T-helper 1 cell treated with Interleukin-12 subunit alpha and Interleukin-12 subunit beta and Interleukin-4 antibody, amounts not matched to agents 30 μg/mL and 1 μg/mL, for 36 hours (primary cell): ENCODE measurements around the gene TLE2.

Experiments
- H3K27ac Mint-ChIP-seq: one replicate; pipeline ENCODE4 v1.8.0; 2021; ENCODE audit warnings: mild to moderate bottlenecking, mixed read lengths
- H3K27me3 Mint-ChIP-seq: one replicate; pipeline ENCODE4 v1.8.0; 2021; ENCODE audit warnings: low read depth, mixed read lengths
- H3K36me3 Mint-ChIP-seq: one replicate; pipeline ENCODE4 v1.8.0; 2021; ENCODE audit warnings: low read depth, mixed read lengths
- H3K4me1 Mint-ChIP-seq: one replicate; pipeline ENCODE4 v1.8.0; 2021; ENCODE audit warnings: low read depth, mixed read lengths
- H3K4me3 Mint-ChIP-seq: one replicate; pipeline ENCODE4 v1.8.0; 2021; ENCODE audit warnings: mild to moderate bottlenecking, moderate library complexity, mixed read lengths
- H3K9me3 Mint-ChIP-seq: one replicate; pipeline ENCODE4 v1.8.0; 2021; ENCODE audit warnings: mixed read lengths

Gene TLE2

DNA sequence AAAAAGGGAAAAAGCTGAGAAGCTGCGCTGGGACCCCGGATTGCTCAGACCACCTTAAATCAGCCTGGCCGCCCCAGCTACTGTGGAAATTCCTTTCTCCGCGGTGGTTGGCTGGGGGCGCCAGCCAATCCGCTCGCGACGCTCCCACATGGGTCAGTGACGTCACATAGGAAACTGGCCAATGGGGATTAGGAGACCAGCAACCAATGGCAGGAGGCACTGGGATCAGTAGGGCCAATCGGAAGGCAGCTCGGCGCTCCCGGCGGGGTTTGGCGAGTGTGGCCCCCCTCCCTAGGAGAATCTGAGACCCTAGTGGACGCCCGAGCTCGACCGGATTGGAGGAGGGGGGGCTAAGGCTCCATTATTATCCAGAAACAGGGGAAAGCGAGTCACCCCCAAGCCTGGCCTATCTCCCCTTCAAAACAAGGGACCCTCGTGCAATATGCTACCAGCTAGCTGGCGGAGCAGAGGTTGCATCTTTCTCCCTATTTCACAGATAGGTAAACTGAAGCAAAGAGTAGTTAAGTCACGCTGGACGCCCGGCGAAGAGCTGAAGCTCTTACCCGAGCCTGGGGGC is 6.5 kb upstream of the TLE2 start:
- Mint-ChIP-seq H3K9me3 (no peaks in the 10 kb centered on the region), H3K4me3 (peak overlapping the region; percentile 87), H3K27me3 (peaks cover 32% of the 10 kb centered on the region), H3K27ac (peak overlapping the region; percentile 95), H3K36me3 (no peaks in the 10 kb centered on the region), H3K4me1 (peaks cover 19% of the 10 kb centered on the region)

DNA sequence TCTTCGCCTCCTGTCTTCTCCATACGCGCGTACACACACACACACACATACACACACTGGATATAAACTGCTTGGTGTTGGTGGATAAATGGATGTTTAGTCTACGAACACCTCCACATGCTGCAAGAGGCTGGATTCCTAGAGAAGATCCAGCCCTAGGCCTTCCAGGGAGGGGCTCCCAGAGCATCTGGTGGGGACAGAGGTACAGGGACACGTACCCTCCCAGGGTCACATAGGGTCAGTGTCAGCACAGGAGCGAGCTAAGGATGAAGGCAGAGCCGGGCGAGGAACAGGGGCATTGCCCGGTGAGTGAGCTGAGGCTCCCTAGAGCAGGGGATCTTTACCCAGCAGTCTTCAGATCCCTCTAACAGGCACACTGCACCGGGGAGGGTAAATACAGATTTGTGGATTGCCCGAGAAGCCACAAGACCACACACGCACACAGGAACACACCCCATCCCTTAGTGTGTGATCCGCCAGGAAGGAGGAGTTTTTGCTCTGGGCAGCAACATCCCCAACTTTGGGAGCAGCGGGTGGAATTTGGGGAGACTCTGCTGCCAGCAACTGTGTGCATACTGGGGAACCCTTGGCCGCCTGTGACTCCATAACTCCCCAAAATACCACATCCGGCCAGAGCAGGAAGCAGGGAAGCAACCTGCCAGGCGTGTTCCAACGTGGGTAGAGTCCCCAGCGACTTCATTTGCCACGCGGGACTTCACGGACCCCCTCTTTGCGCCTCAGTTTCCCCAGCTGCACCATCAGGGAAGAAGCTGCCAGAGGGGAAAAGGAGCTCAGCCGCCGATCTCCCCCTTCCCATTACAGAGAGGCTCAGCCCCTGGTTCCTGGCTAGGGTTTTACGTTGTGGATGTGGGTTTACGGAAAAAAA is 5.8 kb upstream of the TLE2 start:
- peaks cover 19% of the 10 kb centered on the region for H3K4me1 Mint-ChIP-seq
- no peaks in the 10 kb centered on the region for H3K36me3 Mint-ChIP-seq
- H3K27me3 Mint-ChIP-seq = peaks cover 39% of the 10 kb centered on the region

GRCh38 chr19:3034406-3034655 is 5.3 kb upstream of the TLE2 start:
- H3K27ac Mint-ChIP-seq = peak overlapping the region; percentile 21
- no peaks in the 10 kb centered on the region for H3K9me3 Mint-ChIP-seq
- H3K4me1 Mint-ChIP-seq = peaks cover 19% of the 10 kb centered on the region
- H3K27me3 Mint-ChIP-seq = peaks cover 45% of the 10 kb centered on the region
- H3K36me3 Mint-ChIP-seq = no peaks in the 10 kb centered on the region
- peak overlapping the region; percentile 47 for H3K4me3 Mint-ChIP-seq

More for the DNA sequence above, 5.8 kb upstream of the TLE2 start:
- Mint-ChIP-seq H3K27ac (peak overlapping the region; percentile 95), H3K4me3 (peak overlapping the region; percentile 87), H3K9me3 (no peaks in the 10 kb centered on the region)

DNA sequence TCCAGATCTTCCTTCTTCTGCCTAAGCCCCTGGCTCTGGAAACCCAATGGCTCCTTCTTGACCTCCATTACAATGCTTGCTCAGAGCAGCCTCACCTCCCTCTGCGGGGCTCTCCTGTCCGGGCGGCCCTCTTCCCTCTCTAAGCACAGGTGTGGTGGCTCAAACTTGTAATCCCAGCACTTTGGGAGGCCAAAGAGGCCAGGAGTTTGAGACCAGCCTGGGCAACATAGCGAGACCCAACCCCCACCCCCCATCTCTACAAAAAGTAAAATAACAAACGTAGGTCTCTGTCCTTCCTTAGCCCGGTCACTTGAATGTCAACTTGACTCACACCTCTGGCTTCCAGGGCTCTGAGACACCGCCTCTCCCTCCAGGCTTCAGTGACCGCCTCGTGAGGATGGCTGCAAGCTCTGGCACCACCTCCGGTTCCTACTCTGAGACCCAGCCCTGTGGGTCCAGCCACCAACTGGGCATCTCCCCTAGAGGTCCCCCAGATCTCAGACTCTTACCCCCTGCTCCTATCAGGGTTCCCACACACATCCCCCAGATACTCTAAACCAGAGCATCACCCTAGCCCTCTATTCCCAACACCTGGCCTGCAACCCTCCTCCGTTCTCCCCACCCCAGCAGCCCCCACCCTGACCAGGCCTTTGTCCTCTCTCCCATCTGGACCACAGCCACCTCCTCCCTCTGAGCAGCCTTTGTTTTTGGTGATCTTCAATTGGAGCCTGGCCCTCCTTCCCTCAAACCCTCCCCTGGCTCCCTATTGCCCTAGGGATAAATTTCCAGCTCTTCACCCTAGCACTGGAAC is 4.7 kb upstream of the TLE2 start:
- H3K4me3 Mint-ChIP-seq = peak overlapping the region; percentile 47
- peaks cover 19% of the 10 kb centered on the region for H3K4me1 Mint-ChIP-seq
- H3K27me3 Mint-ChIP-seq = peaks cover 45% of the 10 kb centered on the region
- H3K9me3 Mint-ChIP-seq = no peaks in the 10 kb centered on the region
- H3K27ac Mint-ChIP-seq = peak overlapping the region; percentile 21
- no peaks in the 10 kb centered on the region for H3K36me3 Mint-ChIP-seq

DNA sequence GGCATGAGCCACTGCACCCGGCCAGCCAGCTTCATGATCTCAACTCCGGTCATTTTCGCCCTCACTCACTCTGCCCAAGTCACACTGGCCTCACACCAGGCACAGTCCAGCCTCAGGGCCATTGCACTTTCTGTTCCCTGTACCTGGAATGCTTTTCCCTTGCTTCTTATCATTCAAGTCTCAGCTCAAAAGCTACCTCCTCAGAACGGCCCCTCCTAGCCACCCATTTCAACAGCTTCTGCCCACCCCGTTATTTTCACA is 2.5 kb upstream of the TLE2 start:
- Mint-ChIP-seq H3K9me3 (no peaks in the 10 kb centered on the region), H3K27ac (no peak overlapping the region), H3K27me3 (peaks cover 59% of the 10 kb centered on the region), H3K4me1 (peaks cover 20% of the 10 kb centered on the region), H3K36me3 (no peaks in the 10 kb centered on the region), H3K4me3 (no peak overlapping the region)

DNA sequence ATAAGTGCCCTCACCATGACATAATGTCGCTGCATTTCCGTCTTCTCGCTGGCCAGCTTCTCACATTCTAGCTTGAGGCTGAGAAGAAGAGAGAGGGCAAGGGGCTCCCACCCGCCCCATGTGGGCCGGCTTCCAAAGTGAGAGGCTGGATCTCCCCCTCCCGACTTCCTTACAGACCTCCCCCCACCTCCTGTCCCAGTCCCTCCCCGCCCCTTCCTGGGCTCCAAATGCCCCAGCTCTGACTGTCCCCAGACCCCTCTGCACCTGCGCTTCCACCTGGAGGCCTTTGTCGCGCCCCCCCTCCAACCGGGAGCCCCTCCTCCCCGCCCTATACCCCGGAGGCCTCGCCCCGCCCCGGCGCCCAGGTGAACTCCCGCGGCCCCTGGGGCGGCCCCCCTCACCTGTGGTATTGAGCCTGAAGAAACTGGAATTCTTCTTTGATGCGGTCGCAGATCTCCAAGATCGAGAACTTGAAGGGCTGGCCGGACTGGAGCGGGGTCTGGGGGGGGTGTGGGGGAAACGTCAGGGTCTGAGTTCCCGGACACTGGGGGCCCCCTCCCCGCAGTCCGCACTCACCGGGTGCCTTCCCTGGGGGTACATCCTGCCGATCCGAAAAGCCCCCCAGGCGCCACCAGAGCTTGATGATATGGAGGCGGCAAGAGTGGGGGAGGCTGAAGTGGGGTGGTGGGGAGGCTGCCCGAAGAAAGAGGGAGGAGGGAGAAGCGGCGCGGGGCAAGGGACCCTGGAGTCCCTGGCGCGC is 595 bp downstream of the TLE2 start:
- H3K4me3 Mint-ChIP-seq = peak overlapping the region; percentile 60
- H3K9me3 Mint-ChIP-seq = no peaks in the 10 kb centered on the region
- H3K4me1 Mint-ChIP-seq = peaks cover 7% of the 10 kb centered on the region
- peaks cover 49% of the 10 kb centered on the region for H3K27me3 Mint-ChIP-seq
- H3K36me3 Mint-ChIP-seq = no peaks in the 10 kb centered on the region
- no peak overlapping the region for H3K27ac Mint-ChIP-seq

- no peak overlapping the region for H3K4me3 Mint-ChIP-seq
- peaks cover 11% of the 10 kb centered on the region for H3K4me1 Mint-ChIP-seq
- no peaks in the 10 kb centered on the region for H3K9me3 Mint-ChIP-seq
- H3K27me3 Mint-ChIP-seq = peaks cover 47% of the 10 kb centered on the region
- H3K27ac Mint-ChIP-seq = no peak overlapping the region
- H3K36me3 Mint-ChIP-seq = no peaks in the 10 kb centered on the region
Observed at GRCh38 chr19:3027981-3028304, 1.1 kb downstream of the TLE2 start.

GRCh38 chr19:3027292-3027691 is 1.8 kb downstream of the TLE2 start:
- Mint-ChIP-seq H3K4me1 (peaks cover 15% of the 10 kb centered on the region), H3K9me3 (no peaks in the 10 kb centered on the region), H3K27ac (no peak overlapping the region), H3K36me3 (no peaks in the 10 kb centered on the region), H3K27me3 (peaks cover 40% of the 10 kb centered on the region), H3K4me3 (no peak overlapping the region)

DNA sequence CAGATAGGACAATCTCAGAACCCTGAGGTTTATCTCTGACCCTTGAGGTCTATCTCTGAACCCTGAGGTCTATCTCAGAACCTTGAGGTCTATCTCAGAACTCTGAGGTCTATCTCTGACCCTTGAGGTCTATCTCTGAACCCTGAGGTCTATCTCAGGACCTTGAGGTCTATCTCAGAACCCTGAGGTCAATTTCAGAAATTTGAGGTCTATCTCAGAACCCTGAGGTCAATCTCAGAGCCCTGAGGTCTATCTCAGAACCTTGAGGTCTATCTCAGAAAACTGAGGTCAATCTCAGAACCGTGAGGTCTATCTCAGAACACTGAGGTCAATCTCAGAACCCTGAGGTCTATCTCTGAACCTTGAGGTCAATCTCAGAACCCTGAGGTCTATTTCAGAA is 2.3 kb downstream of the TLE2 start:
- H3K27me3 Mint-ChIP-seq = peaks cover 38% of the 10 kb centered on the region
- peaks cover 15% of the 10 kb centered on the region for H3K4me1 Mint-ChIP-seq
- H3K9me3 Mint-ChIP-seq = no peaks in the 10 kb centered on the region
- no peak overlapping the region for H3K27ac Mint-ChIP-seq
- H3K36me3 Mint-ChIP-seq = no peaks in the 10 kb centered on the region
- H3K4me3 Mint-ChIP-seq = no peak overlapping the region

DNA sequence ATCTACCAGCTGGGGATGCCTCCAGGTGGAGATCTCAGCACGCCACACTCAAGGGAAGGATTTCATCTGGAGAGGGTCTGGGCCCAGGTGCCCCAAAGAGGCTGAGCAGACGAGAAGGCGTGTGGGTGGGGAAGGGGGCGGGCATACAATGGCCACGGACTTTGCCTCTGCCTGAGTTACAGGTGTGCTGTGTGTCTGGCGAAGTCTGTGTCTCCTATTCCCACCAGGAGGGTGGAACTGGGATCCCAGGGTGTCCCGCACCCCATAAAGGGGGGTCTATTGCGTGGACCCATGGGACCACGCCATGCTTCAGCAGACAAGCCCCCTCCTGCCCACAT is 3.6 kb downstream of the TLE2 start:
- Mint-ChIP-seq H3K27me3 (peaks cover 26% of the 10 kb centered on the region), H3K4me1 (peaks cover 15% of the 10 kb centered on the region), H3K4me3 (no peak overlapping the region), H3K27ac (no peak overlapping the region), H3K36me3 (no peaks in the 10 kb centered on the region), H3K9me3 (no peaks in the 10 kb centered on the region)

GRCh38 chr19:3024870-3025548 is 4.1 kb downstream of the TLE2 start:
- Mint-ChIP-seq H3K27me3 (peaks cover 21% of the 10 kb centered on the region), H3K4me3 (no peak overlapping the region), H3K4me1 (peaks cover 15% of the 10 kb centered on the region), H3K36me3 (no peaks in the 10 kb centered on the region), H3K27ac (no peak overlapping the region), H3K9me3 (no peaks in the 10 kb centered on the region)

- H3K4me1 Mint-ChIP-seq = peaks cover 15% of the 10 kb centered on the region
- no peaks in the 10 kb centered on the region for H3K9me3 Mint-ChIP-seq
- H3K36me3 Mint-ChIP-seq = no peaks in the 10 kb centered on the region
- no peak overlapping the region for H3K4me3 Mint-ChIP-seq
- no peak overlapping the region for H3K27ac Mint-ChIP-seq
- H3K27me3 Mint-ChIP-seq = peaks cover 16% of the 10 kb centered on the region
Observed at GRCh38 chr19:3024509-3024869, 4.6 kb downstream of the TLE2 start.

GRCh38 chr19:3020321-3020960 is 8.6 kb downstream of the TLE2 start:
- no peaks in the 10 kb centered on the region for H3K9me3 Mint-ChIP-seq
- no peaks in the 10 kb centered on the region for H3K36me3 Mint-ChIP-seq
- H3K27me3 Mint-ChIP-seq = no peaks in the 10 kb centered on the region
- H3K27ac Mint-ChIP-seq = no peak overlapping the region
- H3K4me3 Mint-ChIP-seq = no peak overlapping the region
- peaks cover 13% of the 10 kb centered on the region for H3K4me1 Mint-ChIP-seq

GRCh38 chr19:3019211-3019854 is 9.7 kb downstream of the TLE2 start:
- H3K36me3 Mint-ChIP-seq = no peaks in the 10 kb centered on the region

More at GRCh38 chr19:3019211-3019854, 9.7 kb downstream of the TLE2 start:
- Mint-ChIP-seq H3K4me3 (no peak overlapping the region), H3K4me1 (peaks cover 9% of the 10 kb centered on the region), H3K9me3 (no peaks in the 10 kb centered on the region), H3K27ac (no peak overlapping the region), H3K27me3 (no peaks in the 10 kb centered on the region)
